ENCODE measurements around the gene RNASEH1.

DNA sequence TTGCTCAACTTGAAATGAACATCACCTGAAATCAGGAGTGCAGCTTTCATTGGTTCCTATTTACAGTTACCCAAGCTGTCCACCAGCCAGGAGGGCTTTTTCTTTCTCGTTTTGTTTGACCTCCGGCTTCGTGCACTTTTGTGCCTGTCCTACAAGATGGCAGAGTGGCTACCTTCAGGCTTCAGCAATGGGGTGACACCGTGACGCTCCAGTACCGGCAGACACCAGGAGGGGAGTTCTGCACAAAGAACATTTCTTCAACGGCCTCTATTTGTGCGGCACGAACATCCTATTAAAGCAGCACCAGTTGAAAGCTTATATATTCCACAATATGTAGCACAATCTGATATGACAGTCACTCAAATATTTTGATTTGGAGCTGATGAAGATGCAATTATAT is 18.3 kb downstream of the RNASEH1 start:
- TF ChIP-seq POLR2A (IDR thresholded peaks at IDR 0.05), result no peak
- TF ChIP-seq, protein P1, sequence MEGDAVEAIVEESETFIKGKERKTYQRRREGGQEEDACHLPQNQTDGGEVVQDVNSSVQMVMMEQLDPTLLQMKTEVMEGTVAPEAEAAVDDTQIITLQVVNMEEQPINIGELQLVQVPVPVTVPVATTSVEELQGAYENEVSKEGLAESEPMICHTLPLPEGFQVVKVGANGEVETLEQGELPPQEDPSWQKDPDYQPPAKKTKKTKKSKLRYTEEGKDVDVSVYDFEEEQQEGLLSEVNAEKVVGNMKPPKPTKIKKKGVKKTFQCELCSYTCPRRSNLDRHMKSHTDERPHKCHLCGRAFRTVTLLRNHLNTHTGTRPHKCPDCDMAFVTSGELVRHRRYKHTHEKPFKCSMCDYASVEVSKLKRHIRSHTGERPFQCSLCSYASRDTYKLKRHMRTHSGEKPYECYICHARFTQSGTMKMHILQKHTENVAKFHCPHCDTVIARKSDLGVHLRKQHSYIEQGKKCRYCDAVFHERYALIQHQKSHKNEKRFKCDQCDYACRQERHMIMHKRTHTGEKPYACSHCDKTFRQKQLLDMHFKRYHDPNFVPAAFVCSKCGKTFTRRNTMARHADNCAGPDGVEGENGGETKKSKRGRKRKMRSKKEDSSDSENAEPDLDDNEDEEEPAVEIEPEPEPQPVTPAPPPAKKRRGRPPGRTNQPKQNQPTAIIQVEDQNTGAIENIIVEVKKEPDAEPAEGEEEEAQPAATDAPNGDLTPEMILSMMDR (IDR thresholded peaks at IDR 0.05), result no peak
